HG02840 (cell line): ENCODE measurements around the gene CPSF4L.
A peak's percentile ranks its signal among the peaks of the same experiment; 100 is the strongest.

Experiments
- ATAC-seq: cut with Tn5 transposase; IDR thresholded peaks from one replicate; pipeline ENCODE4 v1.9.1; 2021; ENCODE audit warnings: mild to moderate bottlenecking, moderate library complexity, moderate number of reproducible peaks; ENCODE audit not compliant: unreplicated experiment, low FRiP score

The CPSF4L gene

GRCh38 chr17:73237714-73238113, 24.0 kb downstream of the CPSF4L start:
- ATAC-seq, result no peak

- ATAC-seq, result no peak
These were observed 26.9 kb downstream of the CPSF4L start for GRCh38 chr17:73234736-73235135.

- peak; percentile 20 for ATAC-seq
These were observed 28.9 kb downstream of the CPSF4L start for GRCh38 chr17:73232587-73233373.

DNA sequence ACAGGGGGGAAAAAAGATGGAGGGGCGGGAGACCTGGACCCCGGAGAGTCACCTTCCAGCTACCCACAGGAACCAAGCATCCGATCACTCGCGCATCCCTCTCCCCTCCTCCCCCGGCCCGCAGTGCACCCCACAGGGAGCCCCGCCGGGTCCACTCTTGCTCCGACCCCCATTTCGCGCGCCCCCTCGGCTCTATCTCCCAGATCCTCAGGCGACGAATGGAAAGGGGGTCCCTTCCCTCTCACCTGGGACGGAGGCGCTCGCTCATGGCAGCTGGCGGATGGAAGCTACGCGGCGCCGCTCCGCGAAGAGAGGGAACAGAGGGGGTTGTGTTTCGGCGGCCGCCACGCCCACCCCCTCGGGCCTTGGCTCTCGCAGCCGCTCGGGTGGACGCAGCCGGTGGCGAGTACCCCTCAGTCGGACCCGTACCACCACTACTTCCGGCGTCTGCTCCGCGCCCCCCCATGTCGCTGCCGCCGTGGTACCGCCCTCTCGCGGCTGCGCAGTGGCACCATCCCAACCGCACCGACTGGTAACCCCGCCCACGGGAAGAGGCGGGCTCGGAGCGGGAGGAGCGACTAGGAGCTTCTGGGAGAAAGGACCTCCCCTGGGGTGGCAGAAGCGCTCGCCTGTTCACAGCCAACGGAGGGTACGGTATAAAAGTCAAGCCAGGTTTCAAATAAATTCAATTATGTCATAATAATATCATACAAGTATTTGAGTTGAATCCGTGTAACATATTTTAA, 29.7 kb downstream of the CPSF4L start:
- ATAC-seq, result peak; percentile 85

DNA sequence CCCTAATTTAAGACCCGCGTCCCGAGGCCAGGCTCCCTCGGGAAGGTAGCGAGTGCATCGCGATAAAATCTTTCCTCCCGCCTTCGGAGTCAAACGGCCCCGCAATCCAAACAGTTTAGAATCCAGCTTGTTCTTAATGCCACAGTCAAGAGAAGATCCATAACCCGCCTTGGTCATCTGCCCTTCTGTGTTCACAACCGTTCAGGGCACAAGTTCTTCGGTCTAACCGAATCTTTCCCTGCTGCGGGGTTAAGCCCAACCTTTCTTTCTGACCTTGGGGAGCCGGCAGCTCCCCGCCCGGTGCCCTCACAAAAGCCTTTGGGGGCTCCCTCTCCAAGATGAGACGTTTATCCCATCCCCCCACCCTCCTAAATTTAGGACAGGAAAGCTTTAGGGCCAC, 30.3 kb downstream of the CPSF4L start:
- no peak for ATAC-seq

DNA sequence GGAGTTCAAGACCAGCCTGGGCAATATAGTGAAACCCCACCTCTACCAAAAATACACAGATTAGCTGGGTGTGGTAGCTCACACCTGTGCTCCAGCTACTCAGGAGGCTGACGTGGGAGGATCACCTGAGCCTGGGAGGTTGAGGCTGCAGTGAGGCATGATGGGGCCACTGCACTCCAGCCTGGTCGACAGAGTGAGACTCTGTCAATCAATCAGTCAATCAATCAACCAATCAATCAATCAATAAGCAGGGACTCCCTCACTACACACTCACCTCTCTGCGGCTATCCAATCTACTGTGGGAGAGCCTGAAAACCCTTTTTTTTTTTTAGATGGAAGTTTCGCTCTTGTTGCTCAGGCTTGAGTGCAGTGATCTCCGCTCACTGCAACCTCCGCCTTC, 31.6 kb downstream of the CPSF4L start:
- no peak for ATAC-seq

GRCh38 chr17:73228748-73229236, 32.9 kb downstream of the CPSF4L start:
- no peak for ATAC-seq

DNA sequence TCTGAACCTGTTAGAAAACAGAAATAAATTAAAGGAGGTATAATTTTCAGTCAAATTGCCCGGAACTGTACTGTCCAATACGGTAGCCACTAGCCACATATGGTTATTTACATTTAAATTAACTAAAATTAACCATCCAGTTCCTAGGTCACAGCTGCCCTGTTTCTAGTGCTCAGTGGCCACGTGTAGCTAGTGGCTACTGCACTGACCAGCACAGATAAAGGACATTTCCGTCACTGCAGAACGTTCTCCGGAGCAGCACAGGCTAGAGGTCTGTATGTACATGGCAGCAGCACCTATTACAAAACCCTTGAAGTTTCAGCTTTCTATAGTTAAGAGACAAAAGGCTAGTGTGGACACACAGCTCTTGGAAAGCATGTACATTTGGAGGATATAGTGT, 33.7 kb downstream of the CPSF4L start:
- no peak for ATAC-seq

GRCh38 chr17:73227379-73227778, 34.3 kb downstream of the CPSF4L start:
- no peak for ATAC-seq

- no peak for ATAC-seq
These were observed 35.0 kb downstream of the CPSF4L start for GRCh38 chr17:73226556-73227172.

DNA sequence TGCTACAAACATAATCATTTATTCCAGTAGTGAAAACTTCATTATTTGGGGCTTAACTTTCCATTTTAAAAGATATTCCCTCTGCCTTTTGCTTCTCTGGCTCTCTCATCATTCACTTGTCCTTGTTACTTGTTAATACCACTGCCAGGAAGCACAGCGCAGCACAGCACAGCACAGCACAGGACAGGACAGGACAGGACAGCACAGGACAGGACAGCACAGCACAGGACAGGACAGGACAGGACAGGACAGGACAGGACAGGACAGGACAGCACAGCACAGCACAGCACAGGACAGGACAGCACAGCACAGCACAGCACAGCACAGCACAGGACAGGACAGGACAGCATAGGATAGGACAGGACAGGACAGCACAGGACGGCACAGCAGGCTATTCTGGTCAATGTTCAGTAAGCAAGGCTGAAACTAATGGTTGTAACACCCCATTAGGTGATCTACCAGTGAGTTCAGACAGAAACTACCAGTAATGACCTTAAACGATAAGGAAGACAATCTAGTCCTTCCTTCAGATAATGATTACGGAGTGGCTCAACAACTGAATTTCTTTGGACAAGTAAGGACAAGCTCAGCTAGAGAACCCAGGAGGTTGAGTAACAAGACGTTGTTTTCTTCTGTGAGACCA, 36.9 kb downstream of the CPSF4L start:
- no peak for ATAC-seq

GRCh38 chr17:73224237-73224636, 37.4 kb downstream of the CPSF4L start:
- ATAC-seq, result no peak

- no peak for ATAC-seq
These were observed 38.0 kb downstream of the CPSF4L start for GRCh38 chr17:73223626-73224230.

DNA sequence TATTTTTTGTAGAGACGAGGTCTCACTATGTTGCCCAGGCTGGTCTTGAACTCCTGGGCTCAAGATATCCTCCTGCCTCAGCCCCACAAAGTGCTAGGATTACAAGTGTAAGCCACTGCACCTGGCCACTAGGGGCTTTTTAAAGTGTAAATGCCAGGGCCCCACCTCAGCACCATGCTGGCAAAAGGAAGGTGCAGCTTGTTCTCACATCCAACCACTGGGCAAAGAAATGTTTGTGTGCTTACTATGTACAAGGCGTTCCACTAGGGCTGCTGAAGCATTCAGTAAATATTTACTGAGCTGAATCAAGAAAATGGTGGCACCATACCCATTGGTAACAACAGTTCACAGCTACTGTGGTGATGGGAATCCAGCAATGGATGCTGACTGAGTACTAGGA, 46.2 kb downstream of the CPSF4L start:
- ATAC-seq, result no peak

DNA sequence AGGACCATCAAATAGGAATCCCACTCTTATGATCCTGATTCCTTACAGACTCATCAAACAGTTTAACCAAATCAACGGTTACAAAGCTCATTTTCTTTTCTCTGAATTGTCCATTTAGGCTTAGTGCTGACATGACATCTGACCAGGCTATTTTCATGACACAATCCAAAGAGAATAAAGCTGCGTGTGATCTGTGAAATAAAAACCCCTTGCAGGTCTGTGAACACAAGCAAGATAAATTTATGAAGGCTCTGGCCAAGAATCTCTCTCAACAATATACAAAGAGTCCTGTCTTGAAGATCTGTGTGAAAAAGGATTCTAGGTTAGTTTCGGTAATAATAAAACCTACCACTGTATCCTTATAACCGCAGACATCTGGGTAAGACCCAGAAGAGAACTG, 46.8 kb downstream of the CPSF4L start:
- no peak for ATAC-seq

GRCh38 chr17:73214008-73214407, 47.7 kb downstream of the CPSF4L start:
- ATAC-seq, result no peak

GRCh38 chr17:73211745-73212144, 49.9 kb downstream of the CPSF4L start:
- ATAC-seq, result no peak

DNA sequence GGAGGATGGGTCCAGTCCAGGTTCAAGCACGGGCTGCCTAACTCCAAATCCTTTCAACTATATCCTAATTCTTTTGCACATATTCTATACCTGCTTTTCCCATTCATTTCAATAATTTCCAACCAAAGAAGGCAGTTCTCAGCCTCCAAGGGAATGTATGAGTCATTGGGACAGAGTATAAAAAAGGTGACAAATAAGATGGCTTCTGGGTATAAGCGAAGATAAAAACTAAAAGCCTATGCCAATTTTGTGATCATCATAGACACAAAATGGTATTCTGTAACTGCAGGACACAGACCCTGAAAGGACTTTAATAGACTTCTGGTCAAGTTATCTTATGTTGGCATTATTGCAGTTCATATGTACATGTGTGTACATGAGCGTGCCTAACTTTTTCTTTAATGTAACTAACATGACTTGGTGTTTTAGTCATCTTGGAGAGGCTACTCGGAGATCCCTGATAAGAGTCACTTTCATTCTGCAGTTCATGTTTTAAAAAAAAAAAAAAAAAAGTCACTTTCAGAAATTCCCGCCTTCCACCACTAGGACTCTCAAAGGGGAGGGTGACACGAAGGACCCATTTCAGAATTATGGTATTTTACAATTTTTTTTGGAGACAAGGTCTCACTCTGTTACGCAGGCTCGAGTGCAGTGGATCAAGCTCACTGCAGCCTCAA, 51.5 kb downstream of the CPSF4L start:
- no peak for ATAC-seq

DNA sequence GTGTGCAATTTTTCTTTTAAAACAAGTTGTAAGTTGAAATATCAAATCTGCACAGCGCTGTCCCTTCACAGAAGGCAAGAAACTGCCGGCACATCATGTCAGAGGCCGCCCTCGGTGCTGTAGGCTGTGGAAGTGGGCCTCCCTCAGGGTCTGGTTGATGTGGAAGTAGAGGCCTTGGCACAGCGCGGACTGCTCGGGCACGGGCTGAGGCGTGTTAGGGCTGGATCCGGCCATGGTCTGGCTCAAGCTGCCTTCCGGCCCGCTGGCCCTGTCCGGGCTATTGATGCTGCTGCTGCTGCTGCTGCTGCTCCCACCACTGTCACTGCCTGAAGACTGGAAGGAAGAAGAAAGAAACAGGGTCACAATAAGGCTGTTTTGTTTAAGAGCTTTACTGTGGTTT, 52.2 kb downstream of the CPSF4L start:
- no peak for ATAC-seq
